ENCODE measurements around the gene CCSAP.

DNA sequence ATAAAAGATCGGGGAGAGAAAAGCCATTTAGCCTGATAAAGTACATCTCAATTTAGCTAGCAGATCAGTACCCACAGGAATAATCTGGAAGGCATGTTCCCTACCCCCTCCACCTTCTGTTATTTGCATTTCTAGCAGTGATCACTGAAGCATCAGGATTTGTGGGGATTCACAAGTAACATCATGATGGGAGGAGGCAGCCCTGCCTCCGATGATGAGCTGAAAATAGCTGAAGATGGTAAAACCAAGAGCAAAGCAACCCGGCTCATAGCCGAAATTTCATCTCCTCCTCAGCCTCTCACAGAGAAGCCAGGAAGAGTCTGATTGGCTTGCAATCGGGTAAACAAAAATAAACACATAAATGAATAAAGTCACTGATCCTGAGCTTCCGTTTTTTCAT is 2.4 kb downstream of the CCSAP start:
- no peak for TF ChIP-seq CTCF (conservative IDR thresholded peaks at IDR 0.05; ENCODE audit: low read depth, low read length)
- no peak for TF ChIP-seq FOS (IDR thresholded peaks at IDR 0.05; ENCODE audit: low read depth, low read length)
- no peak for TF ChIP-seq RFX5 (IDR thresholded peaks at IDR 0.05; ENCODE audit: low read depth, low read length)
- TF ChIP-seq, protein P1, sequence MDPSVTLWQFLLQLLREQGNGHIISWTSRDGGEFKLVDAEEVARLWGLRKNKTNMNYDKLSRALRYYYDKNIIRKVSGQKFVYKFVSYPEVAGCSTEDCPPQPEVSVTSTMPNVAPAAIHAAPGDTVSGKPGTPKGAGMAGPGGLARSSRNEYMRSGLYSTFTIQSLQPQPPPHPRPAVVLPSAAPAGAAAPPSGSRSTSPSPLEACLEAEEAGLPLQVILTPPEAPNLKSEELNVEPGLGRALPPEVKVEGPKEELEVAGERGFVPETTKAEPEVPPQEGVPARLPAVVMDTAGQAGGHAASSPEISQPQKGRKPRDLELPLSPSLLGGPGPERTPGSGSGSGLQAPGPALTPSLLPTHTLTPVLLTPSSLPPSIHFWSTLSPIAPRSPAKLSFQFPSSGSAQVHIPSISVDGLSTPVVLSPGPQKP (IDR thresholded peaks at IDR 0.05; ENCODE audit: borderline replicate concordance, low read depth, low read length), result no peak
- TF ChIP-seq POLR2A (IDR thresholded peaks at IDR 0.05; ENCODE audit: low read depth, low read length), result no peak
- TF ChIP-seq MXI1 (IDR thresholded peaks at IDR 0.05; ENCODE audit: borderline replicate concordance, low read depth, low read length), result no peak
- TF ChIP-seq CHD1 (IDR thresholded peaks at IDR 0.05; ENCODE audit: low read depth, low read length), result no peak
- TF ChIP-seq NFE2L2 (IDR thresholded peaks at IDR 0.05; ENCODE audit: low read depth, low read length), result no peak
- no peak for TF ChIP-seq BHLHE40 (IDR thresholded peaks at IDR 0.05; ENCODE audit: low read depth, low read length)

Measured in IMR-90 (cell line).